ENCODE data around the gene COL24A1. TPM values are rescaled to one million over a fixed set of nuclear protein-coding genes. Genes with fewer than 3 reads are reported as not detected.
"Not testable (repeated sequence)": the region's sequence is repeated elsewhere in the genome, so short reads cannot be mapped to it uniquely, and the experiment has no call there.

The COL24A1 gene
- total RNA-seq, 4 donors from 2014 or later = 0.12 to 1.1 (median 0.58) TPM

DNA sequence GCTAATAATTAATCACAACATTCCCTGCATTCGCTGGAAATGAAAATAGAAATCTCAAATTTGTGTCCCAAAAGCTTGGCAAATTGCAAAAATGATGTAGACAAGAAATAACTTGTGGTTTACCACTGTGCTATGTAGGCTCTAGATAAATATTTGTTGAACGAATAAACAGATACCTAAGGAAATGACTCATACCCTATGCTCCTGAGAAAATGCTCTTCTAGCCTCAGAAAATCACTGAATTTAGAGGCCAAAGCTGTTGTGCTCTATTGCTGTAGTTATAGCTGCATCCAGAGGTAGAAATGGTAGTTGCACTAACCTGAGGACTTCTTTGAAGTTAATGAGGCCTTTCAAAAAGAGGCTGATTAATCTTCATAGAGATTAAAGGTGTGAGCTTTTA, 306.3 kb downstream of the COL24A1 start:
- no peak for TF ChIP-seq CTCF (IDR thresholded peaks at IDR 0.05)
- ATAC-seq (ENCODE audit: low FRiP score) (no peak), DNase-seq (ENCODE audit: low spot score) (no peak)

DNA sequence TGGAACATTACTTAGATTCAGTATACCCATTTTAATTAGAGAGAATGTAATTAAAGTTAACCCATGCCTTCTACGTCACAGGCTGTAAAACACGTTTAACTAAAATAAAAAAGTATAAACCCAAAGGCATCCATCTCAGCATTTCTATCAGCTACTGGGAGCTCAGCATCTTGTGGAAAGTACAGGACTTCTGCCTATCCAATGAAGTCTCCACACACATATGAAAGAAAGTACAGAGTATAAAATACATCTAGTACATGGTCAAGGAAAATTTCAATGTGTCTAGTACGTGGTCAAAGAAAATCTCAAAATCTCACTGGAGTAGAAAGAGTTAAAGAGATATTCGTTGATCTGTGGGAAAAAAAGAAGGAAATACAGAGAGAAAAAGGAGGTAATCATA, 306.9 kb downstream of the COL24A1 start:
- ATAC-seq (ENCODE audit: low FRiP score) = no peak
- no peak for TF ChIP-seq CTCF (IDR thresholded peaks at IDR 0.05)

DNA sequence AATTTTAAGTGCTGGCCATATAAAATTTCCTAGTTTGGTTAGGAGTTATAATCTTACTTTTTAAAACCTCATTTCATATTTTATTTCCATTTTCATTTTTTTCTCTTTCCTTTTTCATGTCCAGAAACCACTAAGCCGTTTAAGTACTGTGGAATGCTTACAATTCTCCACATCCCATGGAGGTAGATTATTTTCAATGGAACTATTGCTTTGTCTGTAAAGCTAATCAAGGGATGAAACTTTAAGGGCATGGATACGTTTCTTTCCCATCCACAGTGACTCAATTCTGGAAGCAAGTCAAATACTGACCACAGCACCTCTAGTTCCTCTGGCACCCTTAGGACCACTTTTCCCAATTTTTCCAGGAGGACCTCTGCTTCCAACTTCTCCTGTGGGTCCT, 309.2 kb downstream of the COL24A1 start:
- no peak for DNase-seq (ENCODE audit: low spot score)
- TF ChIP-seq CTCF (IDR thresholded peaks at IDR 0.05) = no peak
- ATAC-seq (ENCODE audit: low FRiP score) = no peak

More for the DNA sequence above, 306.9 kb downstream of the COL24A1 start:
- DNase-seq (ENCODE audit: low spot score) = no peak

GRCh38 chr1:85846706-85847105, 309.9 kb downstream of the COL24A1 start:
- no peak for ATAC-seq (ENCODE audit: low FRiP score)
- no peak for TF ChIP-seq CTCF (IDR thresholded peaks at IDR 0.05)

DNA sequence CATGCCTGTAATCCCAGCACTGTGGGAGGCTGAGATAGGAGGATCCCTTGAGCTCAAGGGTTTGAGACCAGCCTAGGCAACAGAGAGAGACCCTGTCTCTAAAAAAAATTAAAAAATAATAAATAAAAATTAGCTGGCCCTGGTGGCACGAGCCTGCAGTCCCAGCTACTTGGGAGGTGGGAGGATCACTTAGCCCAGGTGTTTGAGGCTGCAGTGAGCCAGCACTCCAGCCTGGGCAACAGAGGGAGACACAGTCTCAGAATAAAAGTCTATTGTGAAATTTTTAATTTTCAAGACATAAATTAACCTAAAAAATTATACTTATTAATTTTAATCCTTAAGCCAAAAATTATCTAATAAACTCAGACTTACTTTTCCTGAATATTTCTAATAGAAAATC, 317.1 kb downstream of the COL24A1 start:
- DNase-seq (ENCODE audit: low spot score) (no peak), ATAC-seq (ENCODE audit: low FRiP score) (no peak)
- no peak for TF ChIP-seq CTCF (IDR thresholded peaks at IDR 0.05)

More at GRCh38 chr1:85846706-85847105, 309.9 kb downstream of the COL24A1 start:
- DNase-seq (ENCODE audit: low spot score) = no peak

DNA sequence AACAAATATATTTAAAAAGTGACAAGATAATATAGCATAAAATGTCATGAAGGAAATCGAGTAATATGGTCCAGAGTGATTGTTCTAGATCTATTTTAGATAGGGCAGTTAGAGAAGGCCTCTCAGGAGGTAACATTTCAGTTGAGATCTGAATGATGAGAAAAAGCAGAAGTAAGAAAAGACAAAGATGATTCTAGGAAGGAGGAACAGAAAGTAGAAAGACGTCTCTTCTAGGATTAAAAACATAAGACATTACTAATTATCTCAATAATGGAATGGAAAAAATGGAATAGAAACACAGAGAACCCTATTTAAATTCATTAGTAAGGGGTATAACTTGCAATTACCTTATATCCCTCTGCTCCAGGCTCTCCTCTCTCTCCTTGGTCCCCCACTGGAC, 318.3 kb downstream of the COL24A1 start:
- no peak for TF ChIP-seq CTCF (IDR thresholded peaks at IDR 0.05)
- no peak for ATAC-seq (ENCODE audit: low FRiP score)
- DNase-seq (ENCODE audit: low spot score) = no peak

DNA sequence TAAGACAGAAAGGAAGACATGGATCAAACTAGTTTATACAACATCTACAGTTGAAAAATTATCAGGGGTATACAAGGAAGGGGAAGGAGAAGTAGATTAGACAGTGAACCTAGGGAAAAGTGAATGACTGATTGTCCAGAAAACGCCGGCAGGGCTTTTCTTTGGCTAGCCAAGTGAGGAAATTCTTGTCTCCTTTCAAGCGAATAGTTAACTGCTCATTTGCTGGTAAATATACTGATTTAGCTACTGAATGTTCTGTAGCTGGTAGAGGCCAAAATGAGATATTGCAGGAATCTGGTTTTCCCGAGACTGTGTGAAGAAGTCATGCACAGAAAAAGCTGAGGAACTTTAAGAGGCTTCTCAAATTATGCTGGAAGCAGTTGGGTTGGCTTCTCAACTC, 319.8 kb downstream of the COL24A1 start:
- ATAC-seq (ENCODE audit: low FRiP score) (no peak), DNase-seq (ENCODE audit: low spot score) (no peak)
- no peak for TF ChIP-seq CTCF (IDR thresholded peaks at IDR 0.05)

DNA sequence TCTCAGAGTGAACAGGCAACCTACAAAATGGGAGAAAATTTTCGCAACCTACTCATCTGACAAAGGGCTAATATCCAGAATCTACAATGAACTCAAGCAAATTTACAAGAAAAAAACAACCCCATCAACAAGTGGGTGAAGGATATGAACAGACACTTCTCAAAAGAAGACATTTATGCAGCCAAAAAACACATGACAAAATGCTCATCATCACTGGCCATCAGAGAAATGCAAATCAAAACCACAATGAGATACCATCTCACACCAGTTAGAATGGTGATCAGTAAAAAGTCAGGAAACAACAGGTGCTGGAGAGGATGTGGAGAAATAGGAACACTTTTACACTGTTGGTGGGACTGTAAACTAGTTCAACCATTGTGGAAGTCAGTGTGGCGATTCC, 323.4 kb downstream of the COL24A1 start:
- DNase-seq (ENCODE audit: low spot score); ATAC-seq (ENCODE audit: low FRiP score): not testable (repeated sequence)
